ENCODE data around the gene GRIN2B. TPM values are rescaled to one million over a fixed set of nuclear protein-coding genes. Genes with fewer than 3 reads are reported as not detected.

The GRIN2B gene
- total RNA-seq, result under 1 TPM; 0.29 to 0.74 TPM
- long read RNA-seq, result 0 reads

DNA sequence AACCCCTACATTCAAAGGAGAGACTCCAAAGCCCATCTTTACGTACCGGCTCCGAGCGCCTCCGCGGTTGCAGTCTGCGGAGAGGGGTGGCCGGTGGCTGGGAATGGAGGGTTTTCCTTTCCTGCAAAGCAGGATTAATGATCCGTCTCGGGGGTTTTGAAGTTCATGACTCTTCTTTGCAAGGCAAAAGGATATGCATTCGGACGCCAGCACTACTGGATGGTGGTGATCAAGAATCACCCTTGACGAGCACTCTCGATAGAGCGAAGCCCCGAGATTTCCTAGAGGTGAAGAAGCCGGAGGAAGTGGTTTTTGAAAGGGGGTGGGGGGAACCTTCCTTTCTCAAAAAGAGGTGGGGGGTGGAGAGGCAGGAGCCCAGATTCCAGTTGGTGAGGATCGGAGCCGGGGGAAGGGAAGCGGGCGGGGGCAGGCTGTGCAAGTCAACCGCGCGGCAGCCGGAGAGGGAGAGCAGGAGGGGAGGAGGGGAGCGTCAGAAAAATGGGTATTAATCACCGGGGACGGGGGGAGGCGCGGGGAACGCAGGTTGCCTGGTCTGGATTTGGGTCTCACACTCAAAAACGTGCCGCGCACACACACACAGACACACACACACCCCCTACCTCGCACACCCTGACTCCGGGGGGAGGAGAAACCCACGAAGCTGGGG, at the start of gene GRIN2B:
GRIN2B (minus strand) TSS at position 307 of the 667 bp plus-strand sequence. CDS start 115,394 bp downstream, outside the sequence.
- no peak for DNase-seq
- peak; percentile 34 to 51 for ATAC-seq
- intact Hi-C loops (cut with DNase I), result no loop called here

DNA sequence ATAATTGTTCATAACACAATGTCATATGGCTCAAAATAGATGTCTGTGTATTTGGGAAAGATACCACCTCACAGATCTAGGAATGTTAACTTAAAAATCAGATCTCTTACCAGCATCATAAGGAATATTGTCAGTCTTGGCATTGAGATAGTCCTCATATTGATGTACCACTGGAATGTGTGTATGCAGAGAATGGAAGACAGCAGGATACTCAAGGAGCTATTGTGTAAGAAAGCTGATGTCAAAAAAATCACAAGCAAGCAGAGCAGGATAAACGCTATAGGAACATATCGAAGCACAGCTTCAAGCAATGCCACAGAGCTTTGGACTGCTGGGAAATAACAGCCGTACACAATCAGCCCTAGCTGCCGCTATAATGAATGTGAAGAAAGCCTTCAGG, 45.1 kb upstream of the GRIN2B start:
- DNase-seq, result no peak
- ATAC-seq, result no peak
- intact Hi-C loops (cut with DNase I), result no loop called here

DNA sequence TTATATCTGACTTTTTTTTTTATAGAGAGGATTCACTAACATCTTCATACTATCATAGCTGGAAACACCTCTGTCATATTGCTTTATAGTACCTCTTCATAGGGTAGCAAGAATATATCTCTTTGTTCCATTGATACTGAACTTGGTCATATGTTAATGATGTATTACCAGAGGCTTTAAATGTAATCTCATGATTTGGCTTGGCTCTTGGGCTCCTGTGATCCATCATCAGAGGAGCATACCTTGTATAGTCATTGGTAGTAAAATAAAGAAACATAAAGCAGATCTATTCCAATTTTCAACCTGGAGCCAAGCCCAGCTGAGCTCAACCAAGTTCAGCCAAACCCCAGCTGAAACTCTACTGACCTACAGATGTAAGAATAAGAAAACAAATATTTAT, 43.2 kb upstream of the GRIN2B start:
- intact Hi-C loops (cut with DNase I), result no loop called here
- ATAC-seq, result no peak
- no peak for DNase-seq

DNA sequence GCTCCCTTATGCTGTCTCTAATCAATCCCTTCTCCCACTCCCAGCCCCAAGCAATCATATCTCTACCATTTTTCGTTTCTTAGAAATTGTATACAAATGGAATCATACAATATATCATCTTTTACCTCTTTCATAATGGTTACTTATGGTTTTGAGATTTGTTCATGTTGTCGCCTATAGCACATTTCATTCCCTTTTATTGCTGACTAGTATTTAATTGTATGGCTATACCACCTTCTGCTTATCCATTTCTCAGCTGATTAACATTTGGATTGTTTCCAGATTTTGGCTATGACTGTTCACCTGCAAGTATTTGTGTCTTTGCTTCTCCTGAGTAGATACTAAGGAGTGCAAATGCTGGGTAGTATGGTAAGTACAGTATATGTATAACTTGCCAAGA, 36.7 kb upstream of the GRIN2B start:
- no peak for ATAC-seq
- DNase-seq, result no peak
- intact Hi-C loops (cut with DNase I), result no loop called here

DNA sequence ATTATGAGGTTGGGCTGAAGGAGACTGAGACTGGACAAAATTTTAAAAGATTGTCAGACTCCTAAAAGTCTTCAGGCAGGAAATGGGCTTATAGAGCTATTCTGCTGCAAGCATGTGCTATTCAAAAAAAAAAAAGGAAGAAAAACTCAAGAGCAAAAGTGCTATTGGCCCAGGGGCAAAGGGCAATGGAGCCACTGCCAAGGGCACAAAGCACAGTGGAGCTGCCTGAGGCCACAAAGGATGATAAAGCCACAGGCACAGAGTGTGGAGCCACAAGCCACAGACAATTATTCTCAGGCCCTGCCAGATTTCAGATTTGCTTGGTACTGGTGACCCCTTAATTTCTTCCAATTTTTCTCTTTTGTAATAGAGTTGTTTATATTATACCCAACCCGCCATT, 29.6 kb upstream of the GRIN2B start:
- DNase-seq, result no peak
- ATAC-seq, result no peak
- intact Hi-C loops (cut with DNase I), result no loop called here

DNA sequence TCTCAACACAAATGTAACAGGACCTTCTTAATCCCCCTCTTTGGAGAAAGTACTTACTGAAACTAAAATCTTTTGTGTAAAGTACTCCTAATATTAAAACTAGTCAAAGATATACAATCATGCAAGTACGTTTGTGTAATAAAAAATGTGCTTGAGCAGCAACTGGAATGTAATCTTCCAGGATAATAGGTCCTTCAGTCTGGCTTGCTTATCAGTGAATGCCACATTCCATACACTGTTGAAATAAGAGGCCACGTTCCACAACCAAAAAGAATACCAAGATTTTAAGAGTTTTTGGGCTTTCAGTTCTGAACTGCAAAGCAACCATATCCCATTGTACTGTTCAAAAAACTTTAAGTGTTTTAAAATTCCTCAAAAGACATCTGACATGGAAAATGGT, 26.2 kb upstream of the GRIN2B start:
- intact Hi-C loops (cut with DNase I), result no loop called here
- ATAC-seq, result no peak
- DNase-seq, result no peak

DNA sequence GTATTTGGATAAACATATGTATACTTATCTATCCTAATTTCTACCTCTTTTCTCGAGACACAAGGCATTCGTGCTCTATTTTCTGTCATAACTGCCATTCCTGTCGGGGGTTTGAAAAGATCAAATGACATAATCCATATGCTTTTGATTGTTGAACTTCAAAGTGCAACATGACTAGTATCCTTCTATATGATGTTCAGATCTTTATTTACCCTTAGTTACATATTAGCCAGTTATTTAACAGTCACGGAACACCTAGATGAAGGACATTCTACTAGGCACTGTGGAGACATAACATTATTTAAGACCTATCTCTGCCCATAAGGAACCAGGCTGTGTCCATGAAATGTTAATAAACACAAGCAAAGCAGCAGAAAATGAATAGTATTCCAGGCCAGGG, 11.2 kb upstream of the GRIN2B start:
- intact Hi-C loops (cut with DNase I), result no loop called here
- ATAC-seq (no peak), DNase-seq (no peak)

DNA sequence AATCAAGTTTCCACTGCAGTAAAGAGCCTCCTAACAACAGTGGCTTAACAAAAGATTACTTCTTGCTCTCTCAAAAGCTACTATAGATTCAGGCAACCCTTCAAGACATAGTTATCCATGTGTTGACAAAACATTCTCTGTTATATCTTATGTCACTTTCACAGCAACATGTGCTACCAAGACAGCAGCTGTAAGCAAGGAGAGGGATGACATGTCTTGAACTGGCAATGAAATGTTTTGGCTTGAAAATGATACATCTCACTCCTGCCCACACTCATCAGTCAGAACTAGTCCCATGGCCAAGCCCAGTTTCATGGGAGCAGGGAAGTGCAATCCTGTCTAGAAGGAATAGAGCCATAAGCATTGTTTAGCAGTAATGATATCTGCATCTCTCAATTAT, 10.7 kb upstream of the GRIN2B start:
- intact Hi-C loops (cut with DNase I), result no loop called here
- ATAC-seq (no peak), DNase-seq (no peak)

DNA sequence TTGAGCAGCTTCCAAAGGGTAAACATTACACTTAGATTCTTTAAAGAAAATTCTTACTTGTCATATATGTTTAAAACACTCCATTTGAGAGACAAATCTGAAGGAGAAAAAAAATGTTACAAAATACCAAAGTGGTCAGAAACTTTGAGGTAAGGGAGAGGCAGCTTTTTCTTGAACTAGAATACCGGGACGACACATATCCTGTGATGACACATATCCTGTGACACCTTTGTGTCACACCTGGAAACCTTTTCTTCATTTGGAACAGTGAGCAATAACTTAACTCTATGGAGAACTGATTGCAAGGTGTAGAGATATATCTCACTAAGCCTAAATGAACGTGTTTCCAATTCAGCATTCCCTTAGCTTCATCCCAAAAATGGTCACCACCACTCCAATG, 4.6 kb upstream of the GRIN2B start:
- ATAC-seq (no peak), DNase-seq (no peak)
- intact Hi-C loops (cut with DNase I), result no loop called here

DNA sequence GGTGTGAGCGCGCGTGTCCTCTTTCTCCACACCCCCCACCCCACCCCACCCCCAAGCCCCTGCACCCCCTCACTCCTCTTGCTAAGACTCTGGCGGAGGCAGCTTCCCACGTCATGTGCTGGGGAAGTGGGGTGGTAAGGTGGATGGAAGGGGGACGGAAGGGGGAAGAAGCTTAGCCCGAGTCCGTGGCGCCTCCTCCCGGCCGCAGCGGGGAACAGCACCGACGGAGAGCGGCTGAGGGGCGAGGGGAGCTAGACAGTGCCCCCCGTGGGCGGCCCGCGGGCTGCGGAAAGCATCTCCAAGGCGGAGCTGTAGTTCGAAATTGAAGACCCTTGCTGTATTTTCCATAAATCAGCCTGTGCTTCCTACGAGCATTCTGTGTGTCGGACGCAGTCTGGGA, 588 bp upstream of the GRIN2B start:
- DNase-seq, result no peak
- ATAC-seq, result no peak
- intact Hi-C loops (cut with DNase I), result no loop called here

DNA sequence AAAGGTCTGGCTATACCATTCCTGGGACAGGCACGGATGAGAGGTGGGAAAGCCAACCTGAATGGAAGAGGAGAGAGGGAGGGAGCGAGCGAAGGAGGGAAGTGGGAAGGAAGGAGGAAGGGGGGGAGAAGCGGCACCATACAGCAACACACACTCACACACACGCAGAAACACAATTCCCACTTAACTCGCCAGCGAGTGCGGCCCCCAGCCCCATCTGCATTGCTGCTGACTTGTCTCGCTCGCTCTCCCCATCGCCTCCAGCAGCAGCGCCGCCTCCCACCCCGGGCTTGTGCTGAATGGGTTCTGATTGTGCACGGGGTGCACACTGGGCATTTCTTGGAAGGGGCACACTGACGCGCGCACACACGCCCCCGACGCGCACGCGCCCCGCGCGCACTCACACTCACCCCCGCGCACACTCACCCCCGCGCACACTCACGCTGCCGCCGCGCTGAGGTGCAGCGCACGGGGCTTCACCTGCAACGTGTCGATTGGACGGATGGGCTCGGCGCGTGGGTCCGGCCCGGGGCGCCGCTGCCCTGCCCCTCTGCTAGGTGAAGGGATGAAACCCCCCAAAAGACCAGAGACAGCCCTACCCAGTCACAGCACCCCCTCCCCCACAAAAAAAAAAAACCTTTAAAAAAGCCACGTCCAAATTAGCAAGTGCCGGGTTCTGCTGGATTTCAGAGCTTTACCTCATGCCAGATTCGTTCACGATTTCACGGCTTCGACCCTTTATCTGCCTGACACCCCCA, 685 bp downstream of the GRIN2B start:
- peak; percentile 47 to 50 for ATAC-seq
- intact Hi-C loops (cut with DNase I), result no loop called here
- no peak for DNase-seq

DNA sequence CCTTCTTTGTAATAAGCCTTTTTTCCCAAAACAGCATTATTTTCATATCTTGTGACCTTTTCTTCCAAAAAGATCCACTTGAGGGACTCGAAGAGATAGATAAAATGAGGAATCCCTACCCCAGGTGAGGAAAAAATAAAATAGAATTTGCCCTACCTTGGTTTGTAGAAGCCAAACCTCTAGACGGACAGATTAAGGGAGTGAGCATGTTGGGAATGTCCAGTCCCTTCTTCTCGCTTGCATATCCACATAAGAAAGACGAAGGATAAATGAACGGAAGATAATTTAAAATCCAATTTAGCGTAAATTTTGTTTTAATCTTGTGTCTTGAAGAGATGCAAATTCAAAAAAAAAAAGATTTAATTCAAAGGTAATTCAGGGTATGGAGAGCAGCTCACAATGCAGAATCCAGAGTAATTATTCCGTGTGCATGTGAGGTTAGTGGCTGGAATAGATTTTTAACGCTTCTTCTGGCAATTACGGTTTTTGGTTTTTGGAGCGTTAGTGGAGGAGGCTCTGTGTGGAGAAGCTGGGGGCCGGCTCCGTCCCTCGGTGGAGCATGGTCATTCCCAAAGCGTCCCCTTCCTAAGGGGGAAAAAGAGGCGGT, 1.5 kb downstream of the GRIN2B start:
- intact Hi-C loops (cut with DNase I), result no loop called here
- ATAC-seq (no peak), DNase-seq (no peak)

DNA sequence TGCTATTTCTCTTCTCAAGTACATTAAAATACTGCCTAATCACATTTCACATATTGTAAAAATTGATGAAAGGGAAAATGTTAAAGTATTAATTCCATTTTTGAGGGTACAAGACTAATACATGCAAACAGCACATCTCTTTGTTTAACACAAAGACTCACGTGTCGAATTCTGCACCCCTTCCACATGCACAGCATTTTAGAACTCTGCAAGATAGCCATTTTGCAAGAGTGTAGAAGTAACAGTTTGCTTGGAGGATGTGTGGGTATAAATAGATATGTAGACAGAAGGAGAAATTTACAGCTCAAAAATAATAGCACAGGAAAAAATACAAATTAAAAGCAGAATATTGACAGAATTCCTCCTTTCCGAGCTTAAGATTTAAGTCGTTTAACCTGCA, 2.5 kb downstream of the GRIN2B start:
- ATAC-seq (no peak), DNase-seq (no peak)
- intact Hi-C loops (cut with DNase I), result no loop called here

DNA sequence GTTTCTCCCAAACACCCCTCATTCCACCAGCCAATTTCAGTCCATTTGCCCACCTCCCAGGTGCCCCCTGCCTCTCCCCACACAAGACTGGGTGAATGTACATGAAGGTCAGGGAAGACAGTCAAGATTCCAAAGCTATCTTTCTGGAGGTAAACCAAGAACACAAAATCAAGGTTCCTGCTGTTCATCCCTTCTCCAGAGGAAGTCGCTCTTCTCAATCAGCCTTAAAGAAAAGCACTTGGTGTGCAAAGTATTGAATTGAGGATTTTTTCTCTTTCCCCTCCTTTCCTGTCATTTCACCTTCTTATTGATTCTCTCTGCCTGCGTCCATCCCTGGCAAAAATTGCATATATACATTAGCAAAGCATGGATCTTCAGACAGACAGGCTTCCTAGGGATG, 4.5 kb downstream of the GRIN2B start:
- no peak for DNase-seq
- ATAC-seq, result no peak
- intact Hi-C loops (cut with DNase I), result no loop called here

DNA sequence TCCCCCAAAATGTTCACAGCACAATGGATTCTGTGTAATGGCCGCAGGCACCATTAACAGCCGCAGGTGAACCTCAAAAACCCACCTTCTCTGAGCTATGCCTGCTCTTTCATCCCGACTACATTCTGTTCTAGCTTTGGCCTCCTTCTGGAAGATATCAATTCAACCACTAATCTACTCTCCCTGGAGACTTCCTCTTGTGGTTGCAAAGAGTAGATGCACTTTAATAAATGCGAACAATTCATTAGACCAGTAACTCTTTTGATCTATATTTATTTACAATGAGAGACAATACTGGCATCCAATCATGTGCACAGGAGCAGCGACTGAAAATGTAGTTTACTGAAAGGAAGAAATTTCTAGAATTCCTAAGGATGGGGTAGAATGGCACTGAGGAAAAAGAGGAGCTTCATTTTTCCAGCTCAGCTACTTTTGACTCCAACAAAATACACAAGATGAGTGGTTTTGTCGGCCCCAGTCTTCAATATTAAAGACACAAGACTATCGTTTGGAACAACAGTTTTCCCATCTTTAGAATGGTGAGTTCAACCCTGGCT, 5.3 kb downstream of the GRIN2B start:
- DNase-seq (no peak), ATAC-seq (no peak)
- intact Hi-C loops (cut with DNase I), result no loop called here

DNA sequence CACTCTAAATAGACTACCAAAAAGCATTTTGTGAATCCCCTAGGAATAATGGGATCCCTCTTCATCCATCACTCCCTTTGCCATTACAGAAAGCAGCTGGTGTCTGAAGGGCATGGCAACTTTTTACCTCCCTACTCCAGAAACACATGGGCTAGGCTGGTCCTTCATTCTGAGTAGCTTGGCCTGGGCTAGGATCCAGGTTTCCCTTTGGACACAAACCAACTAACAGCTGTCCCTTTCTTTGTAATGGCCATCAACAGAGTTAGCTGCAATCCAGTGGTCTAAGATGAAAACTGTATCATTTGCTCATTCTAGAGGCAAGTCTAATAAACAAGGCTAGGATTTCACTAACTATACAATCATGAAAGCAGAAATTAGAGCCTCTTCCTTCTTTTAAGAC, 7.4 kb downstream of the GRIN2B start:
- ATAC-seq, result no peak
- intact Hi-C loops (cut with DNase I), result no loop called here
- no peak for DNase-seq

DNA sequence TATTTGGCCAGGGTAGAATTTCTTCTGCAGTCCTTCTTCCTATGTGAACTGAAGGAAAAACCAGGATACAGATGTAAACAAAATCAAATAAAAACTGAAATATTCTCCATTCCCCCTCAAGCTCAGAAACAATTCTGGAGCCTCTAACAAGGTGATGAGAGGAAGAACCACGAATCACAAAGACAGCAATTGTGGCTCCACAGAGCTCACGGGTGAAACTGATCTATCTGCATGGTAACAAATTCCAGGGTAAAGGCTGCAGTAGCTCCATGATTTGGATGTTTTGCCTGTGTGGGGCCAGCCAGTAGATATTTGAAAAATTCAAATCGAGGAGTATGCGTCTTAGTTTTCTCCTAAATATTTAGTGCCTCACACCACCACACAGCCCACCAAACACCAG, 10.6 kb downstream of the GRIN2B start:
- intact Hi-C loops (cut with DNase I), result no loop called here
- DNase-seq, result no peak
- no peak for ATAC-seq

DNA sequence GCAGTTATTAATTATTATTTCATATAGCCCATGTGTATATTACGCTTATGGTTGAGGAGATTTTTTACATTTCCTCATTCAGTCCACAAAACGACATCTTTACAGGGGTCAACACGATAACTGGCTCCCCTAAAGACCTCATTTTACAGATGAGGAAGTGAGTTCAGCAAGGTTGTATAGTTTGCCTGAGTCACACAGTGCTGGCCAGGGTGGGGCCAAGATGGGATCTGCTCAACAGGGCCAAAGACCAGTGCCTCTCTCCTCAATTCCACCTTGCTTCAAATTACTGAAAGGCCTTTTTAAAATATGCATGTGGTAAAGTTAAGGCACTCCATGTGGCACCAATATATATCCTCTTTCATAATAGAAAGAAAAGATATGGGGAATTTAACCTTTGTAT, 13.1 kb downstream of the GRIN2B start:
- DNase-seq, result no peak
- intact Hi-C loops (cut with DNase I), result no loop called here
- no peak for ATAC-seq

DNA sequence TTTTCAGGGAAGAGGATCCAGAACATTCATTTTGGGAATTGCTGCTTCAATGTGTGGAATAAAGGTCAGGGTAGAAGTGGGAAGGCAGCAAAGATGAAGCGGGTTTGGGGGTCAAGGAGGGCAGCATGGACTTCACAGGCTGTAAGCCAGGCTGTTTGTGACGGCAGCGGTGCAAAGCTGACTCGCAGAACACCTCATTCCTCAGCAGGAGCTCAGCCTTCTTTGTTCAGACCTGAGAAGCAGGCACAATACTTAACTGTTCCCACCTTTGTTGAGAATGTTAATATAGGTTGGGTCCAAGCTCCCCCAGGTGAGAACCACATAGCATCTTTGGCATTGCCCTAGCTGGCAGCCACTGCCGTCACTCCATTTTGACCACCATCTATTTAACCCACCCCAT, 16.7 kb downstream of the GRIN2B start:
- no peak for DNase-seq
- intact Hi-C loops (cut with DNase I), result no loop called here
- ATAC-seq, result no peak

DNA sequence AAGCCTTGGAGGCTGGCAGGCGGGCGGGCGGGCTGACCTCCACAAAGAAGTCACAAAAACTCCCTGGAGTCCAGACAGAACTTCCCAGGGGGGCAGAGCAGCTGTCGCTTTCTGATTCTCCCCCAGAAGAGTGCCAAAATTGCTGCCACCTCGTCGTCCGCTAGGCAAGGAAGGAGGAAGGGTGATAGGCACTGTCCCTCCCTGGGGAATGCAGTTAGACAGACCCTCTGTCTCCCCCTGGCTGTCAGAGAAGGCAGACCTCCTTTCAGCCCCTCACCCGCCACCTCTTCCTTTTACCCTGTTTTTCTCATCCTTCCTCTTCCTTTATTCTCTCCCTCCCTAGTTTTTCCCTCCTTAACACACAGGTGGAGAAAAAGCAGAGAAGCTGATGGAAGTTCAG, 18.7 kb downstream of the GRIN2B start:
- ATAC-seq (no peak), DNase-seq (no peak)
- intact Hi-C loops (cut with DNase I), result no loop called here
